Urothelium cell line (cell line): ENCODE results near the gene MSMB.
"Not testable (repeated sequence)": the region's sequence is repeated elsewhere in the genome, so short reads cannot be mapped to it uniquely, and the experiment has no call there.

Source experiments
- DNase-seq: peaks from one replicate; pipeline ENCODE4 v3.0.0; 2011; ENCODE audit warnings: low spot score, mixed read lengths
- FAIRE-seq: peaks from 2 replicates; lab custom pipeline; 2011; peaks lifted over from hg19 to GRCh38; lab: Jason Lieb, UNC

The MSMB gene

DNA sequence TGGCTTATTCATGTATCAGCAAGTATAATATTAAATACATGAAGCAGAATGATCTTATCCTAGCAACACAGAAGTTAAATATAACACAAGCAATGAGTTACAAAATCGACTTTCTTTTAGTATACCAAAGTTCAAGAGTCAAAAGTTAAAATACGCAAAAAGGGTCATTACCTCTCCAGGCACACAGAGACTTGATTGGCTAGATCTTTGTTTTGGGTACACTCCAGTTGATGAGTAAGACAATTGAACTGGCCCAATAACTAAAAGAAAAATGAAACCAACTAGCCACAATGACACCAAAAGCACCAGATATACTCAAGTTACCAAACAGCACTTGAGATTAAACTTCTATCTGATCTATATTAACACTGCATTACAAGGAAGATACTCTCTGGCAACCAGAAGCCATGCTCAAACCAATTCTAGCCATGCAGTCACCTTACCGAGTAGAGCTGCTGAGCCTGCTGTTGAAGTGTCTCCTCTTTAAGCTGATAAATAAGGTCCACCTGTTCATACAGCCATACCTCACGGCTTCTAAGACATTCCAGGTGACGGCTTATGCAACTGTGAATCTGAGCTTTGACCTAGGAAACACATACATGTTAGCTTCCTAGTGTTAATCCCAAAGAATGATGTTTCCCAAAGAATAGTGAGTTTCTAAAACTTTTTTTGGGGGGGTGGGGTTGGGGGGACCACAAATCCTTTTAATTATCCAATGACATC lies 31.2 kb downstream of the MSMB start:
- no peak for FAIRE-seq
- DNase-seq, result no peak

DNA sequence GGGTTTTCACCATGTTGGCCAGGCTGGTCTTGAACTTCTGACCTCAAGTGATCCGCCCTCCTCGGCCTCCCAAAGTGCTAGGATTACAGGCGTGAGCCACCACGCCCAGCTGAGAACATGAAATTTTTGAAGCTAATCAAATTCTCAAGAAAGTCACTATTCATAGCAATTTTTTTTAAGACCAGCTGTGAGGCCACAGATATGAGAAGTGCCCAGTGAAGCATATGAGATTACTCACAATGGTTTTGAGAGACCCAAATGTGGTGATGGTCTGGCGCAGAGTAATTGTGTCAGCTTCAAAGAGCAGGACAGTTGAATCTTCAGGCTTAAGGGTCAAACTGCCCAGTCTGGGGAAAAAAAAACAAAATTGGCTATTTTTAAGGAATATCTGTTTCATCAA lies 31.9 kb downstream of the MSMB start:
- no peak for DNase-seq
- FAIRE-seq, result no peak

DNA sequence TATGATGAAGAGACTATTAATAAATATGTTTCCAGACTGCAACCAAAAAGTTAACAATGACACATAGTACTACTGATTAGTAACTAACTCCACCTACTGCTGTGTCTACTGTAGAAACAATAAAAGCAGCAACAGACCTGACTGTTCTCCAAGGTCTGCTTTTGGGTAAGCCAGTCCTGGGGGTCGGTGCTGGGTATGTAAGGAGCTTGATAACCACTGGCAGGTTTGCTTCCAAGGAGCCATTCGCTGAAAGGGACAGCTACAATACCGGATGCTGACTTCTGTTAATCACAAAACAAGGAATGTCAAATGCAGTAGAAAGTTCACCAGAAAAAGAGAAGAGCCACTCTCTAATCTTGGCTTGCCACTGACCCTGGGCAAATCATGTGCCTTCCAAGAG lies 33.3 kb downstream of the MSMB start:
- DNase-seq (no peak), FAIRE-seq (no peak)

DNA sequence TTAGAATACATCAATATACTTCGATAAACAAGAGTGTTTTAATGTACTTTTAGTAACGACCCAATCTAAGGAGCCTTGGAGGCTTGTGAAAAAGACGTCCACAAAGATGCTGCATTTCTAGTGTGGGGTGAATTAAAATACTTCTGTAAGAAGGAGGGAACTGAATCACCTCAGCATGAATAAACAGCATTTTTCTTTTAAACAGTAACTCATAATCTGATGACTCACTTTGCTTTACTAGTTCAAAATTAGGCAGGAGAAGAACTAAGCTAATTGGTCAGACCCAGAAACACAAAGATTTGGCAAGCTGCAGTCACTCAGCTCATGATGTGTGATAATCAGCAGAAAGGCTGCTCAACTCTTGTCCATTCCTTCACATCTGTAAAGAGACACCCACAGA lies 39.9 kb downstream of the MSMB start:
- FAIRE-seq (no peak), DNase-seq (no peak)

DNA sequence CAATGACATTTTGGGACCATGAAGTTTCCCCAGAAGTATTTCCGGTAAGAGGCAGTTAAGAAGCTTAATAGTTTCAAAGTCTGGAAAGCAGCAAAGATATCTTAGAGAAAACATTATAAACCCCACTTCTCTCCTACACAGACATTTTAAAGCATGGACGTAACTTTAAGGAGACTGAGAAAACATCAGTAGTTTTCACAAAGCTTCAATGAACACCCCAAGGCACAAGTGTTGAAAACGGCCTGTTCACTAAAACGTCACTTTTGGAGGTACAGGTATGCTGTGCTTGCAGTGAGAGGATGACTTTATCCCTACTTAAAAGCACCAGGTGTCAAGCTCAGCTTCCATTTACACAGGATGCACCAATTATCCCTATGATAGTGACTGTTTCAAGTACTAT lies 40.7 kb downstream of the MSMB start:
- FAIRE-seq (no peak), DNase-seq (no peak)

DNA sequence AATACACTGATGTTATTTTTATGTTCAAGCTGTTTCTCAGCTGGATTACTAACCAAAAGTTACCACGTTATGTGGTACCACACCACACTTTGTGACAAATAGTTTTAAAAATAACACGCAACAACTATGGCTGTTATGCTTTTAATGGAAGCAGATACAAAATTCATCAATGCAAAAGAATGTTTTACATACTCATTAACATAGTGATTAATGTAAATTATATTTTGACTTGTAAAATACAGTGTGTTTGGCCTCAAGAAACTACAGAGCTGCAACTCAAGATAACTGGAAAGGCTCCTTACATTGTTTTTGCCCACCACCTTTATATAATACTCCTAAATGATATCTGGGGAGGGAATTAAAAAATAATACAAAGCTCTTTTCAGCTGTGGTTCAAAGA lies 41.1 kb downstream of the MSMB start:
- no peak for FAIRE-seq
- no peak for DNase-seq

DNA sequence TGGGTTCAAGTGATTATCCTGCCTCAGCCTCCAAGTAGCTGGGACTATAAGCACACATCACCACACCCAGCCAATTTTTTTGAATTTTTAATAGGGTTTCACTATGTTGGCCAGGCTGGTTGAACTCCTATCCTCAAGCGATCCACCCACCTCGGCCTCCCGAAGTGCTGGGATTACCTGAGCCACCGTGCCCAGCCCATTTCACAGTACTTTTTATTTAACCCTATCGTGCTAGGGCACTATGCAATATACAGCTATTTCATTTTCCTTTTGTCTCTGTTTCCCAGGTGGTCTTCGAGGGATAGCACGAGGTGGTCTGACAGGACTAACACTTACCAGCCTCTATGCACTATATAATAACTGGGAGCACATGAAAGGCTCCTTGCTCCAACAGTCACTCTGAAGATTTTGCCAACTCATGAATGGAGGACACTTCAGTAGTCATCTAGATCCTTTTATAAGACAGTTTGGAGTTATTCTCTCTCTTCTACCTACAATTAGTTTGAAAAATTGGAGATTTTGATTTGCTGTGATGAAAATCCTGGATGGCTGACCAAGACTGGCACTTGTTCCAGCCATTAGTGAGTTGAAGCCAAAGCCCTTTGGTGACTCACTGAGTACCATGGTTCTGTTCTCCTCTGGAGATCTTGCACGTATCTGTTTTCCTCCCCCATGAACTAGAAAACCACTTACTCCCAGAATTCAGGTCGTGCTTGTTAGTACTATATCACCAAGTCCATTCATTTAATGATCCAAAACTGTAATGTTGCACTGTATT lies 43.0 kb downstream of the MSMB start:
- no peak for DNase-seq
- no peak for FAIRE-seq

DNA sequence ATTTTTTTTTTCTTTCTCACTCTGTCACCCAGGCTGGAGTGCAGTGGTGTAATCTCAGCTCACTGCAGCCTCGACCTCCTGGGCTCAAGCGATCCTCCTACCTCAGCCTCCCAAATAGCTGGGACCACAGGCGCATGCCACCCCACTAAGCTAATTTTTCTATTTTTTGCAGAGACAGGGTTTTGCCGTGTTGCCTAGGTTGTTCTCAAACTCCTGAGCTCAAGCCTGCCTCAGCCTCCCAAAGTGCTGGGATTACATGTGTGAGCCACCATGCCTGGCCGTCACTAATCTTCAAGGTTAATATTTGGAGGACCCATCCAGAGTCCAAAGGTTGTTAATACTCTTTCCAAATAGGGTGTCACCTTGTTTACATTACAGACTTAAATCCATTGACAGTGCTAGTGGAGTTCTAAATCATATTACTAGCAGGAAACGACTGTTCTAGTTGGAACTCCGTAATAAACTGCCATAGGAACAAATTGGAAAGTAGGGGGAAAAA lies 43.8 kb downstream of the MSMB start:
- DNase-seq, FAIRE-seq: not testable (repeated sequence)

DNA sequence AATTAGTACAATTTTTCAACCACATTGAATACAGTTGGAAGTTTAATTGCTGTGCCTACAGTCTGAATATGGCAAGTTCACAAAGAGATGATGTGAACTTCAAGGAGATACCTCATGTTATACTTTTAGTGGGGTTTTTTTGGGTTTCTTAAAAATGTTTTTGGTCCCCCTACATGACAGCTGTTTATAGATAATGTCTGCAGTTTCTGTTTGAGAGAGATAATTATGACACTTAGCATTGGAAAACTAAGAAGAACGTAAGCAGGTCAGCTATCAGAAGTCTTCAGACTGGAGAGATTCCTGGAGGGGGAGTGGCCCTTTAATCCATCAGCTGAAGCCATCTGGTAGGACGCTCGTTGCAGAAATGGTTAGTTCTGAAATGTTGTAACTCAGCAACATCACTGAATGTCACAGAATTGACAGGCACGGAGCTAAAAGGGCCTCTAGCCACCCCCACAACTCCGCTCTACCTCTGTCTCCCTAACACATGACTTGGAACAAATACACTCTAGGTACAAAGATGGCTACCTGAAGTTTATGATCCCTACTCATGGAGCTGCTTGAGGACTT lies 44.8 kb downstream of the MSMB start:
- no peak for FAIRE-seq
- no peak for DNase-seq

DNA sequence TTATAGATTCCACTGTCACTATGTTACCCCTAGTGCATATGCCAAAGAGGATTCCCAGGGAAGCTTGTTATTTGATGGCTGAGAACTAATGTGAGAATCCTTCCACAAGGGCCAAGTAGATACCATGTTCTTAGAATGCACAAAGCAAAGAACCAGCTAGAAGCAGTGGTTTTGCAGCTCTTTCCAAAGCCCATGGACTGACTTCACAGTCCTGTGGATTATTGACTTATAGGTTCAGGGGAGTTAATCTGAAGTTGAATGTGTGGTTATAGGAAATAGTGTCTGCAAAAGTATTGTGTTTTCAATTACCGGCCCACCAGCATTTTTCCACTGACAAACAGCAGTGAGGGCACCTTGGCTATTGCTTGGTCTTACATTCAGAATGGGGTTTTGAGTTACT lies 45.5 kb downstream of the MSMB start:
- FAIRE-seq, result no peak
- DNase-seq, result no peak

DNA sequence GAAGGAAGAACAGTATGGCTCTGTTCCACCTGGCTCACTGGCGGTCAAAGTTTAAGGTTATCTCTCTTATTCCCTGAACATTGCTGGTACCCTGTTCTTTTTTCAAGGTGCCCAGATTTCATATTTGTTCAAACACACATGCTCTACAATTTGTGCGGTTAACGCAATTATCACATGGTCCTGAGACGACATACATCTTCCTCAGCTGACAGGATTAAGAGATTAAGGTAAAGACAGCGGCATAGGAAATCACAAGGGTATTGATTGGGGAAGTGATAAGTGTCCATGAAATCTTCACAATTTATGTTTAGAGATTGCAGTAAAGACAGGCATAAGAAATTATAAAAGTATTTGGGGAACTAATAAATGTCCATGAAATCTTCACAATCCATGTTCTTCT lies 46.1 kb downstream of the MSMB start:
- DNase-seq, FAIRE-seq: not testable (repeated sequence)

DNA sequence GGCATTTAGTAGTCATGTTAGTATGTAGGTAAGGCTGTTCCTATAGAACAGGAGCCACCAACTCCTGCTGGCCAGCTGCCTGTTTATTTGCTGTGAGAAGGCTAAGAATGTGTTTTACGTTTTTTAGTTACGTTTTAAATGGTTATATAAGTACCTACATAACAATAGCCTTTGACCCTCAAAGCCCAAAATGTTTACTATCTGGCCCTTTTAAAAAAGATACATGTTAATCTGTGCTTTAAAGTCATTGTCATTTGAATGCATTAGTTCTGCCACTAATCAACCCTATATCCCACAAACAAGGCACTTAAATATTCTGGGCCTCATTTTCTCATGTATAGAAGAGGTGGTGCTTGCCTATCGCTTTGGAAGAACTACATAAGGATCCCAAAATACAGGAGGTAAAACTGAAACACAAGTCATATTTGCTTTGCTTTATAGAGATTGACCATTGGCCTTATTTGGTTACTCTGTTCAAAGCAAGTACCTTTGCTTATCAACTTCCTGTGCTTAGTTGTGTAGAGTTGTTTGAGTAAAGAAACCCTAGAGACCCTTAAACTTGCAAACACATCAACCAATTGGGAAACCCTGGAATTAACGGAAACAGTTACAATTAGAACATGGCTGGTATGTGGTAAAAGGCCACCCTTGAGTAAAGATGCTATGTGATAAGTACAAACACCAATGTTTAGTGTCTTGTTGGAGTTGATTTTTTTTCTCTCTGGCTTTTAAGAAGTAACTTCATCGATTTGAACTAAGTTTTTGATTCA lies 47.9 kb downstream of the MSMB start:
- DNase-seq, result no peak
- FAIRE-seq, result no peak

DNA sequence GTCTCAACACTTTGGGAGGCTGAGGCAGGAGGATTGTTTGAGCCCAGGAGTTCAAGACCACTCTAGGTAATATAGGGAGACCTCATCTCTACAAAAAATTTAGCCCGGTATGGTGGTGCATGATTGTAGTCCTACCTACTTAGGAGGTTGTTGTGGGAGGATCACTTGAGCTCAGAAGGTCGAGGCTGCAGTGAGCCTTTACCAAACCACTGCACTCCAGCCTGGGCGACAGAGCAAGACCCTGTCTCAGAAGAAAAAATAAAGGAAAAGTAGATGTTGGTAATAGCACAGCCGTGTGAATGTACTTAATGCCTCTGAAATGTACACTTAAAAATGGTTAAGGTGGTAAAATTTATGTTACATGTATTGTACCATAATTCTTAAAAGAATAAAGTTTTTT lies 48.5 kb downstream of the MSMB start:
- no peak for FAIRE-seq
- no peak for DNase-seq

DNA sequence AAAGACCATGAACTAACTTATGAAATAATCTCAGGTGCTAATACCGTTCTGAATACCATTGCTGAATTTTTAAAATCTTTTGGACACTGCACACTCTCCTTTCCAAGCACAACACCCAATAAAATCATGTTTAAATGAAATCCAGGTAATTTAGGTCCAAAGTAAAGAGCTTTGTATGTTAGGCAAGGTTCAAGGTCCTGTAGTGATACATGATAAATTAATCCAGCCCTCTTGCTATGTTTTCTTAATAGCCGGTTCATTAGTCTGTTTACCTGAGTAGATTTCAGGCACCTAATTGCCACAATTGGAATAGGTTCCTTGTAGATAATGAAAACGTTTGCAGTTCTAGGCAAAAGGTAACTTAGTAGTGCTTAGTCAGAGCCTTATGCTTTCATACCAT lies 60.5 kb downstream of the MSMB start:
- not testable (repeated sequence) for FAIRE-seq

DNA sequence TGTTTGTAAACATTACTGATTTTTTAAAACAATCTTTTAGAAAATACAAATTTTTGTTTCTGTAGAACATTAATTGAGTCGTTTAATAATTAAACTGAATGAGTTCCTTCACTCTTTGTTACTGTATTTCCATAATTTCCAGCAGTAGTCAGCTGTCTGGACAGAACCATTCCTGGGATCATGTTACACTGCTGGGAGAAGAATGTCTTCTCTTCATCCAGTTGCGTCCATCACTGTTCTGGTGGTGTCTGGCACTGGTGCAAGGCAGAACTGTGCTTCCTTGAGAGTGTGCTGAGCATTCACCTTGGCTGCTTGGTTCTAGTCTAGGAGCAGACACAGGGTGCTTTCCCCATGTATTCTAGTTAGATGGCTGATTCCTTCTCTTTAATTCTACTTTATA lies 61.6 kb downstream of the MSMB start:
- not testable (repeated sequence) for FAIRE-seq, DNase-seq

More for the DNA sequence above, 60.5 kb downstream of the MSMB start:
- DNase-seq, result not testable (repeated sequence)

DNA sequence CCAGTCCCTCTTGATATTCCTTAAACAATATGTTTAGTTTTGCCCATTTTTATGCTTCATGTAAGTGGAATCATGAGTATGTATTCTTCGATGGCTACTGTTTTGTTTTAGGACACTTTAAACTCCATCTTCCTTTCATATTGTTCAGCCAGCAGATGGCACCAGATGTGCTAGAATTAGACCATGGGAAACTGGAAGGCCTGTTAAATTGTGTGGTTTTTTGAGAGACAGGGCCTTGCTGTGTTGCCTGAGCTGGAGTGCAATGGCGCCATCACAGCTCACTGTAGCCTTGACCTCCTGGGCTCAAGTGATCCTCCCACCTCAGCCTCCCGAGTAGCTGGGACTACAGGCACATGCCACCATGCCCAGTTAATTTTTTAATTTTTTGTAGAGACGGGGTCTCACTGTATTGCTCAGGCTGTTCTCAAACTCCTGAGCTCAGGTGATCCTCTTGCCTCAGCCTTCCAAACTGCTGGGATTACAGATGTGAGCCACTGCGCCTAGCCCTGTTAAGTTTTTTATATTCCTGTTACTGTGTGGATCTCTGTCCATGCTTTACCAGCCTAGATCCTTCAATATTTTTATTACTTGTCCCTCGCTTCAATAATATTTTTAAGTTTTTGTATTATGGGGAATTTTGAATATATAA lies 62.4 kb downstream of the MSMB start:
- DNase-seq, result not testable (repeated sequence)

More for the DNA sequence above, 62.4 kb downstream of the MSMB start:
- not testable (repeated sequence) for FAIRE-seq
